SK-MEL-5 (cell line): Measurements from ENCODE around the gene ANKRD10. TPM values are rescaled to one million over a fixed set of nuclear protein-coding genes. Genes with fewer than 3 reads are reported as not detected.
A peak's percentile ranks its signal among the peaks of the same experiment; 100 is the strongest.
"Not testable (repeated sequence)": the region's sequence is repeated elsewhere in the genome, so short reads cannot be mapped to it uniquely, and the experiment has no call there.

Experiments used
- DNase-seq: peaks from one replicate; pipeline ENCODE4 v3.0.0-alpha.2; 2016; ENCODE audit warnings: low read depth, low spot score
- in situ Hi-C: cut with HindIII; loops from 2 replicates; pipeline ENCODE4 v1.10.0; 2016; ENCODE audit warnings: low sequenced_read_pairs, high pct_unique_total_duplicates, low pct_unique_long_range_greater_than_20kb
- total RNA-seq: library from RNA; depleted of rRNA; stranded (reverse); fragments of >200 nt; shearing (Covaris generic); gene quantifications from 2 replicates; pipeline ENCODE4 v1.2.3, GENCODE V29; 2014

ANKRD10 gene
- total RNA-seq, 1 experiment from 2014 or later: 71.0 TPM

DNA sequence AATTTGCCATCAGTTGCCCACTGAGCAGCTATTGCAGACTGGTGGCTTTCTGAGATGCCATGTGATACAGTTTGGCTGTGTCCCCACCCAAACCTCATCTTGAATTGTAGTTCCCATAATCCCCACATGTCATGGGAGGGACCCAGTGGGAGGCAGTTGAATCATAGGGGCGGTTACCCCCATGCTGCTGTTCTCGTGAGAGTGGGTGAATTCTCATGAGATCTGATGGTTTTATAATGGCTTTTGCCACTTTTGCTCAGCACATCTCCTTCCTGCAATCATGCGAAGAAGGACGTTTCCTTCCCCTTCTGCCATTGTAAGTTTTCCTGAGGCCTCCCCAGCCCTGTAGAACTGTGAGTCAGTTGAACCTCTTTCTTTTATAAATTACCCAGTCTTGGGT, 34.8 kb upstream of the ANKRD10 start:
- in situ Hi-C loops: no loop called here
- no peak for DNase-seq

DNA sequence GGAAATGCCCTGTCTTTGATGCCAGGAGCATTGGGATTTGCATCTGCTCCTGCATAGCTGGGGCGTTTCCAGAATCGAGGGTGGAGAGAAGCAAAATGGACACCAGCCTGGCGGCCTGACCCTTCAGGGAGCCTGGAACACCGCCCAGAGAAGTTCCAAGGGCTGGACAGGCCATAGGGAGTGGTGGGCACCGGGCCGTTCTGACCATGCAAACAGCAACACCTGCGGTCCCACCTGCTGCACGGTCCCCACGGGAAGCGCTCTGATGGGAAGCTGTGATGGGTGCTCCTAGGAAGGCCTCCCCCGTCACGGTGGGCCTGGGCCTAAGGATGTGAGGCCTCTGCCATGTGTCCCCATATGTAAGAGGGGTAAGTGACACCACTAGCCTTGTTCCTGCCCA, 34.2 kb upstream of the ANKRD10 start:
- in situ Hi-C loops: no loop called here
- no peak for DNase-seq

DNA sequence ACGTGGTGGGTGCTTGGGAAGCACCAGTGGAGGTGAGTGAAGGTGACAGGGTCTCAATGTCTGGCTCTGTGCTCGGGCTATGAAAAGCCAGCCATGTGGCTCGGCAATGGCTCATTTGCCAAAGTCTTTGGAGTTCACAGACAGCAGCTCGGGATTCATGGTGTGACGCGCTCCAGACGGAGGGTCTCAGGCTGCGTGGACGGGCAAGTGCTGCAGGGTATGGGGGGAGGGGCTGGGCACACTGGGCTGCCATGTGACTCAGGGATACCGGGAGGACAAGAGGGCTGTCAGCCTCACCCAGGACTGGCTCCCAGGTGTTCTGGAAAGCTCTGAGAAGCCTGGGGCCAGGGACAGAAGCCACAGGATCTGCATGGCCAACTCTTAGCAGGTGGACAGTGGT, 32.5 kb upstream of the ANKRD10 start:
- in situ Hi-C loops, DNase-seq: not testable (repeated sequence)

DNA sequence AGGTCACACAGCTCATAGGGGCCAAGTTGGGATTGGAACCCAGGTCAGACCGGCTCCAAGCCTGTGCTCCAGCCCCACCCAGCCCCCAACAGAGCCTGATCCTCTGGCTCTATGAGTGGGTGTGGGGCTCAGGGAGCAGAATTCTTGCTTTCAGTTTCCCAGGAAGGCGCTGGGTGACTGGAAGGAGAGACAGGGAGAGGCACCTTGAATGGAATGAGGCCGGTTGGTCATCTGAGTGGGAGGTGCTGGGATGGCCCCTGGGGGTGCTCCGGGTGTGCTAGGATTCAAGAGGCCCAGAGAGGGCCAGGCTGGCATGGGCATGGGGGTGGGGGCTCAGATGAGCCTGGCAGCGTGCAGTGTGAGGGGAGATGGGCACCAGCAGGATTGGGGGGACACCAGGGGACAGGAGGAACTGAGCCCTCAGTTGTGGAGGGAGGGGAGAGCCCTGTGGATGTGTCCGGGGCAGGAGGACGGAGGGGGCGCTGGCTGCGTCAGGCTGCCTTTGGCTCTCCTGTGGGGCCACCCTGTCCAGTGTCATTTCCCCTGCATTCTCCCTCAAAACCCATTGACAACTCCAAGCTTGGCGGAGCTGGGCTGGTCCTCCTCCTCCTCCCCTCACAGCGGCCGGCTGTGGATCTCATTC, 31.2 kb upstream of the ANKRD10 start:
- in situ Hi-C loops: no loop called here
- DNase-seq: no peak

DNA sequence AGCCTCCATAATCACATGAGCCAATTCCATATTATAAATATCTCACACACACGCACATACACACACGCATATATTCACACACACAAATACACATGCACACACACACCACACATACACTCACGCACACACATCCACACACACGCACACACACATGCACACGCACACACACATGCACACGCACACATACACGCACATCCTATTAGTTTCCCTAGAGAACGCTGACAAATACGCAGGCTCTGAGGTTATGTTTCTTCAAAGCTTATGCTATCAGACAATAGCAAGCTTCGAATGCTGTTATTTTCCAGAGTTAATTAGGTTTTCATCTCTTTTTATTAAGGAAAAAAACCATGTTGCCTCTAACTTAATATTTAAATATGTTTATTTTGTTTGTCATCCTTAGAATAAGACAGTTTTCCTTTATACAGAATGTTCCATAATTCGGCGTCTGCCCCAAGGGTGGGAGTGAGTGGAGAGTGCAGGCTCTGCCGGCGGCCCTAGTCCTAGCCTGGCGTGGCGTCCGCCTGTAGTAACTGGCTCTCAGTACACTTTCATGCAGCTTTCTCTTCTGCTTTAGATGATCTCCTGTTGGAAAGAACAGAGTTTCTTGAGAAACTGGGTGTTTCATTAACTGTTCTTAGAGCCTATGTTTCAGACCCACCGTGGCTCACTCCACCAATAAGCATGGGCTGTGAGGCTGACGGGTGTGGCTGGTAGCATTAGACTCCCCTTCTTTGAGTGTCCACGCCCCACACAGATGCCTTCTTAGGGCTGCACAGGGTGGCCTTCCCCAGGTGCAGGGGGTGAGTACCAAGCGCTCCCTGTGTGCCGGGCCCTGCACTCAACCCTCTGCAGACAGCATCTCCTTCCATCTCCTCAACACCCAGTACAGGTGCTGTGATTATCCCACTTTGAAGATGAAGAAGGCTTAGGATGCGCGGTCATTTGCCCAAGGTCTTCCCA, 30.4 kb upstream of the ANKRD10 start:
- DNase-seq: no peak
- in situ Hi-C loops: no loop called here

DNA sequence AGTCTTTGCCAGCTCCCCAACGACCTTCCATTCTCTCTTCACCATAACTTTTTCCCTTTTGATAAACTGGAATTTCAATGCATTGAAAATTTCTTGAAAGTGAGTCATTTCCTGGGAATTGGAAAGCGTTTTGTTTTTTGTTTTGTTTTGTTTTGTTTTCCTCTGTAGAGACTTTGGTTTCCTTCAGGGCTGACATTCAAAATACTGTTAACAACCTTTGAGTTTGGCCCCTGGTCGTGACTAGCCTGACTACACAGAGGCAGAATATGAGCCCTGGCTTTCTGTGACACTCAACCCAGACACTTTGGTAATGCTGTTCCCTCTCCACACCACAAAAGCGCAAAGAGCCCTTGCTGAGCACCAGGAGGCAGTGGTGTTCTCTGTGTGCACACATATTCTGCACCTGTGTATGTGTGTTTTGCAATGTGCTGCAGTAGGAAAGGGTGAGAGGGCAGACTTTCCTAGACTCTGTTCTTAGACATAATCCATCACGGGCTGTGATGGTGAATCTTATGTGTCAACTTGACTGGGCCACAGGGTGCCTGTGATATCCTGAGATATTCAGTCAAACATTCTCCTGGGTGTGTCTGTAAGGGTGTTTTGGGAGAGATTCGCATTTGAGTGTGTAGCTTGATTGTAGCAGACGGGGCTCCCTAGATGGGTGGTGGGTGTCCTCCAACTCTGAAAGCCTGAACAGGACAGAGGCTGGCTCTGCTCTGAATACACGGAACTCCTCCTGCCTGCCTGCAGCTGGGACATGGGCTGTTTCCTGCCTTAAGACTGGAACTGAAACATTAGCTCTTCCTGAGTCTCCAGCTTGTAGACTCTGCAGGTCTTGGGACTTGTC, 29.5 kb upstream of the ANKRD10 start:
- DNase-seq: peak; percentile 76
- in situ Hi-C loops: no loop called here

DNA sequence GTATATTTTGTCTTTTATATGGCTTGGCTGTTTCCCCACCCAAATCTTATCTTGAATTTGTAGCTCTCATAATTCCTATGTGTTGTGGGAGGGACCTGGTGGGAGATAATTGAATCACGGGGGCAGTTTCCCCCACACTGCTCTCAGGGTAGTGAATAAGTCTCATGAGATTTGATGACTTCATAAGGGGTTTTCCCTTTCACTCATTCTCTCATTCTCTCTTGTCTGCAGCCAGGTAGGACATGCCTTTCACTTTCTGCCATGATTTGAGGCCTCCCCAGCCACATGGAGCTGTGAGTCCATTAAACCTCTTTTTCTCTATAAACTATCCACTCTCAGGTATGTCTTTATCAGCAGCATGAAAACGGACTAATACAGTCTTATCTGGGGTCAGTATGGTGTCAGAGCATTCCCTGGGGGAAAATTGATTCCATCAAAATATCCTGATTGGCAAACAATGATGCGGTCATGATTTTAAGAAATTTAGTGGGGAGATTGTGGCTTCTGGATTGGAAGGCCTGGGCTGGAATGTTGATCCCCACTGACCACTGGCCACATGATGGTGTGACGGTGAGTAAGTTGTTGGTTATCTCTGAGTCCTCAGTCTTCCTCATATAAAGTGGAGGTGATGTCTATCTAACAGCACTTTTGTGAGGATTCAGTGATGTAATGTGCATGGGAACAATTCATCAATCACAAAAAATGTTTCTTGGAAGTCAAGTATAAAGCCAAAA, 27.5 kb upstream of the ANKRD10 start:
- in situ Hi-C loops: no loop called here
- DNase-seq: peak; percentile 39

DNA sequence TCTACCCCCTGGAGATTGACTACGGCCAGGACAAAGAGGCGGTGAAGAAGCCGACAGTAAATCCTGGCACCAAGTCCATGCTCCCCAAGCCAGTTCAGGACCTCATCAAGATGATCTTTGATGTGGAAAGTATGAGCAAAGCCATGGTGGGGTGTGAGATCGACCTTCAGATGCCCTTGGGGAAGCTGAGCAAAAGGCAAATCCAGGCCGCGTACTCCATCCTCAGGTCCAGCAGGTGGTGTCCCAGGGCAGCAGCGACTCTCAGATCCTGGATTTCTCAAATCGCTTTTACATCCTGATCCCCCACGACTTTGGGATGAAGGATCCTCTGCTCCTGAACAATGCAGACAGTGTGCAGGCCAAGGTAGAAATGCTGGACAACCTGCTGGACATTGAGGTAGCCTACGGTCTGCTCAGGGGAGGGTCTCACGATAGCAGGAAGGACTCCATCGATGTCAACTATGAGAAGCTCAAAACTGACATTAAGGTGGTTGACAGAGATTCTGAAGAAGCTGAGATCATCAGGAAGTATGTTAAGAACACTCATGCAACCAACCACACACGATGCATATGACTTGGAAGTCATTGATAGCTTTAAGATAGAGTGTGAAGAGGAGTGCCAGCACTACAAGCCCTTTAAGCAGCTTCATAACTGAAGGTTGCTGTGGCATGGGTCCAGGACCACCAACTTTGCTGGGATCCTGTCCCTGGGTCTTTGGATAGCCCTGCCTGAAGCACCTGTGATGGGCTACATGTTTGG, 24.0 kb upstream of the ANKRD10 start:
- in situ Hi-C loops: no loop called here

DNA sequence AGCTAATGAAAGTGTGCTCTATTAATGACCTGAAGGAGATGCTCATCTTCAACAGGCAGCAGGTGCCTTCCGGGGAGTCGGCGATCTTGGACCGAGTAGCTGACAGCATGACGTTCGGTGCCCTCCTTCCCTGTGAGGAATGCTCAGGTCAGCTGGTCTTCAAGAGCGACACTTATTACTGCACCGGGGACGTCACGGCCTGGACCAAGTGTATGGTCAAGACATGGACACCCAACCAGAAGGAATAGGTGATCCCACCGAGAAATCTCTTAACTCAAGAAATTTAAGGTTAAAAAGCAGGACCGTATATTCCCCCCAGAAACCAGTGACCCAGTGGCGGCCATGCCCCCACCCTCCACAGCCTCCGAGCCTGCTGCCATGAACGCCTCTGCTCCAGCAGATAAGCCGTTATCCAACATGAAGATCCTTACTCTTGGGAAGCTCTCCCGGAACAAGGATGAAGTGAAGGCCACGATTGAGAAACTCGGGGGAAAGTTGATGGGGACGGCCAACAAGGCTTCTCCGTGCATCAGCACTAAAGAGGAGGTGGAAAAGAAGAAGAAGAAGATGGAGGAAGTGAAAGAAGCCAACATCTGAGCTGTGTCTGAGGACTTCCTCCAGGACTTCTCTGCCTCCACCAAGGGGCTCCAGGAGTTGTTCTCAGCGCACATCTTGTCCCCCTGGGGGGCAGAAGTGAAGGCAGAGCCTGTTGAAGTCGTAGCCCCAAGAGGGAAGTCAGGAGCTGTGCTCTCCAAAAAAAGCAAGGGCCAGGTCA, 22.8 kb upstream of the ANKRD10 start:
- in situ Hi-C loops: no loop called here
- DNase-seq: no peak

More for the DNA sequence above, 24.0 kb upstream of the ANKRD10 start:
- DNase-seq: no peak

DNA sequence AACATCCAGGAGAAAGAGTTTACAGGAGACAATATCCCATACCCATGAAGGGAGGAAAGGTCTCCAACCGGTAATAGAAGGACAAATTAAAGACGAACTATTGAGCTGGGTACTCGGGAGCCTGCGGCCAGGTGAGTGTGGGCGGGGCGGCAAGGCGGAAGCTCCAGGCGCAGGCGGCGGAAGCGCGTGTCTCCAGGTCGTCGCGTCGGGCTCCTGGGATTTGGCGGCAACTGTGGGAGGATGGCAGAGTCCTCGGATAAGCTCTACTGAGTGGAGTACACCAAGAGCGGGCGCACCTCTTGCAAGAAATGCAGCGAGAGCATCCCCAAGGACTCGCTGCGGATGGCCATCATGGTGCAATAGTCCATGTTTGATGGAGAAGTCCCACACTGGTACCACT, 21.6 kb upstream of the ANKRD10 start:
- no peak for DNase-seq
- in situ Hi-C loops: no loop called here

DNA sequence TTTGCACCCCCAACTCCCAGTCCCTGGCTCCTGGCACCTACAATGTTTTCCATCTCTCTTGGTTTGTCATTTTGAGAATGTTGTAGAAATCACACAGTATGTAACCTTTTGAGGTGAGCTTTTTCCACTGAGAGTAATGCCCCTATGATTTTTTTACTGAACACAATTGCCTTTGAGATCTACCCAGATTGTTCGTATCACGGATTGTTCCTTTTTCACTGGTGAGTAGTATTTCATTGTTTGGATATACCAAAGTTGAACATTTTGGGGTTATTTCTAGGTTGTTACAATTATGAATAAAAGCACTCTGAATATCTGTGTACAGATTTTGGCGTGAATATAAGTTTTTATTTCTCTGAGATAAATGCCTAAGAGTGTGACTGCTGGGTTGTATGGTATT, 17.7 kb upstream of the ANKRD10 start:
- DNase-seq: no peak
- in situ Hi-C loops: no loop called here

DNA sequence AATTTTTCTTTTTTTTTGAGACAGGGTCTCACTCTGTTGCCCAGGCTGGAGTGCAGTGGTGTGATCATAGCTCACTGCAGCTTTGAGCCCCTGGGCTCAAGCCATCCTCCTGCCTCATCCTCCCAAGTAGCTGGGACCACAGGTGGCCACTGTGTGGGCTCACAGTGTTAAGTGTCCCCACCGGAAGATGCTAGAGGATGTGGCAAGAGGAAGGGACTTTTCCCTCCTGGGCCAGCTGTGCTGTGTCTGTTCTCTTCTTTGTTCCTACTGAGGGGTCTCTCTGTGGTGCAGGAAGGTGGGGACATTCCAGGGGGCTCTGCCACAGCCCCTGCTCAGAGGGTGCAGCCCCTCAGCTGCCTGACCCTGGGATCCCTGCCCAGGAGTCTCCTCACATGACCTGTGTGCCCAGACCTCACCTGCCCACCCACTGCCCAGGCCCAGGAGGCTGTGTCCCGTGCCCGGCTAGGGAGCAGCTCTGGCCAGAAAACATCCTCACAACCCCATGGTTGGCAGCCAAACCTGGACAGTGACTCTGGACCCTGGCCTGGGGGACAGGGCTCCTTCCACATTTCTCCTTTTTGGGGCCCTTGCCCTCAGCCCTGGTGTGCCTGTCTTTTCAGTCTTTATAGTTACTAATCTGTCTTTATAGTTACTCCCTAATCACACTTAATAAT, 14.4 kb upstream of the ANKRD10 start:
- DNase-seq: no peak
- in situ Hi-C loops: no loop called here

DNA sequence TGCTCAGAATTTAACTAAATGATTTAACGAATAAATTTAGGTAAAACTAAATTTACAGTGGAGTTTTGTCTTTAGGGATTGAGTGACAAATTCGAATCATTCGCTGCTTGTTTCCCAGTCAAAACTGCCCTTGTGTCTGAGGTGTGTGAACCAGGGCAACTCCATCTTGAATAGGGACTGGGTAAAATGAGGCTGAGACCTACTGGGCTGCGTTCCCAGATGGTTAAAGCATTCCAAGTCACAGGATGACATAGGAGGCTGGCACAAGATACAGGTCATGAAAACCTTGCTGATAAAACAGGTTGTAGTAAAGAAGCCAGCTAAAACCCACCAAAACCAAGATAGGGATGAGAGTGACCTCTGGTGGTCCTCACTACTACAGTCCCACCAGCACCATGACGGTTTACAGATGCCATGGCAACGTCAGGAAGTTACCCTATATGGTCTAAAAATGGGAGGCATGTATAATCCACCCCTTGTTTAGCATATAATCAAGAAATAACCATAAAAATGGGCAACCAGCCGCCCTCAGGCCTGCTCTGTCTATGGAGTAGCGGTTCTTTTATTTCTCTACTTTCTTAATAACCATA, 10.2 kb upstream of the ANKRD10 start:
- in situ Hi-C loops: no loop called here
- DNase-seq: peak; percentile 49

DNA sequence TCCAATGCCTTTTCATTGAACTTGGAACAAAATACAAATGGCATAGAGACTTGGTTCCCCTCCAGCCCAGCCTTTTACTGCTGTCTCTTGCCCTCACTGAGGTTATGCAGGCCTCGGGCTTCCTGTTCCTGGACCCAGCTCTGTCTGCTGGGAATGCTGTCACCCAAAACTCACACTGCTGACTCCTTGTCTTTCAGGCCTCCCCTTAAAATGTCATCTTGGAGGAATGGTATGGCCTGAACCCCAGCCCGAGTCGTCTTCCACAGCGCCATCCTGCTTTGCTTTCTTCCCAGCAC, 9.7 kb upstream of the ANKRD10 start:
- no peak for DNase-seq
- in situ Hi-C loops: no loop called here

DNA sequence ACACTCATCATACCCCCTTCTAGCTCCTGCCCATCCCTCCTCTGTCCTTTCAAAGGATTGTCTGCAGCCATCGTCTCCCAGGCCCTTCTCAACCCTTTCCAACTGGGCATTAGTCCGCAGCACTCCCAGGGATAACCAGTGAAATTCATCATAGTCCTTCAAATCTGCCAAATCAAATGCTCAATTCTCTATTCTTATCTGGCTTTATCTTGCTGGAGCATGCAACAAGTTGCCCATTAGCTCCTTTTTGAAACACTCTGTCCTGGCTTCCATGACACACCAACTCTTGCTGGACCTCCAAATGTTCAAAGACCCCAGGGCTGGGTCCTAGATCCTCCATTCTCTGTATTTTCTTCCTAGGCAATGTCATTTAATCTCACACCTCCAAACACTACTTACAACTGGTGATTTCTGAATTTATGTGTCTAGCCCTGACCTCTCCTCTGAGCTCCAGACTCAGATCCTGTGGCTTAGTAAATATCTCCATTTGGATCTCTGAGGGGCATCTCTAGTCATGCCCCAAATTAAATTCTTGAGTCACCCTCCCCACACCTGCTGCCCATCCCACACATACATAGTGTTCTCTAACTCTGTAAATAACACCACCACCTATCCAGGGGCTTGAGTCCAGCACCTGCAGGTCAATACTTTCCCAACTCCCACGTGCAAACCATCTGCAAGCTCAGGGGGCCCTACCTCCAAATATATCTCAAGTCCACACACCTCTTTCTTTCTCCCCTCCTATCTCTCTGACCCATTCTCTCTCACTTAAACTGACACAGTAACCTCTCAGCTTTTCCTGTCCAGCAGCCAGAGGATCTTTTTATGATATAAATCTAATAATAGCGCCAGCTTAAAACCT, 9.1 kb upstream of the ANKRD10 start:
- no peak for DNase-seq
- in situ Hi-C loops: no loop called here
